ENCODE measurements around the gene TTR. TPM values are rescaled to one million over a fixed set of nuclear protein-coding genes. Genes with fewer than 3 reads are reported as not detected.

Gene TTR
- total and polyA plus RNA-seq, 2 of the 13 experiments (the other 11 are each of a cell fraction or from before 2014, with no cell fraction given), result 91.3 to 496 TPM

DNA sequence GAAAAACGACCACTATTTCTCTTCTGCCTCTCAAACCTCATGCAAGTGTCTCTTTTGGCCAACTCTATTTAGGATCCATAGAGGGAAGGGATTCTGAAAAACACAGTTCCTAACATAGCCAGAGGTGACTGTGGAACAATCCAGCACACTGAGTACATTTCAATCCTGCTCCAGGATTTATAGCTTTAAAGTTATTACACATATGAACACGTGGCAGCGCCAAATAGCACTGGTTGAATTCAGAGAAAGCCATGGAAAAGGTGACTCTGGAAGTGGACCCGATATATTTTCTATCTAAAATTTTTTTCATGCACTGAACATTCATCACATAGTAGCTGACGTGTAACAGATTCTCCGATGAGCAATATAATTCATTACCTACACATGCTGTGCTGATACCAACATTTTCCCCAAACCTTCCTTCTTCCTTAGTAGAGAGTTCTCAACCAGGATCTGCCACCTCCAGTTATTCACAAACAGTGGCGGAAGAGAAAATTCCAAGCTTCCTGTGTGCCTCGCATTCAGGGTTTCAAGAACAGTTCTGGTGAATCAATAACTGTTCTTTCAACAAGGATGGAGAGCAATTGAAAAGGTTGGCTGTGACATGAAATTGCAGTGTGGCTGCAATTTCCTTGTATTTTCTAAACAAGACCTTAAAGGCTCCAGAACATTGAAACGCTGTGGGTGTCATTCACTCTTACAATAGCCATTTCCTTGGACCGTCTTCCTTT, 25.7 kb upstream of the TTR start (continued):
- TF ChIP-seq, protein P1, sequence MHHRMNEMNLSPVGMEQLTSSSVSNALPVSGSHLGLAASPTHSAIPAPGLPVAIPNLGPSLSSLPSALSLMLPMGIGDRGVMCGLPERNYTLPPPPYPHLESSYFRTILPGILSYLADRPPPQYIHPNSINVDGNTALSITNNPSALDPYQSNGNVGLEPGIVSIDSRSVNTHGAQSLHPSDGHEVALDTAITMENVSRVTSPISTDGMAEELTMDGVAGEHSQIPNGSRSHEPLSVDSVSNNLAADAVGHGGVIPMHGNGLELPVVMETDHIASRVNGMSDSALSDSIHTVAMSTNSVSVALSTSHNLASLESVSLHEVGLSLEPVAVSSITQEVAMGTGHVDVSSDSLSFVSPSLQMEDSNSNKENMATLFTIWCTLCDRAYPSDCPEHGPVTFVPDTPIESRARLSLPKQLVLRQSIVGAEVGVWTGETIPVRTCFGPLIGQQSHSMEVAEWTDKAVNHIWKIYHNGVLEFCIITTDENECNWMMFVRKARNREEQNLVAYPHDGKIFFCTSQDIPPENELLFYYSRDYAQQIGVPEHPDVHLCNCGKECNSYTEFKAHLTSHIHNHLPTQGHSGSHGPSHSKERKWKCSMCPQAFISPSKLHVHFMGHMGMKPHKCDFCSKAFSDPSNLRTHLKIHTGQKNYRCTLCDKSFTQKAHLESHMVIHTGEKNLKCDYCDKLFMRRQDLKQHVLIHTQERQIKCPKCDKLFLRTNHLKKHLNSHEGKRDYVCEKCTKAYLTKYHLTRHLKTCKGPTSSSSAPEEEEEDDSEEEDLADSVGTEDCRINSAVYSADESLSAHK (CRISPR knock-in tag; IDR thresholded peaks at IDR 0.05; ENCODE audit: borderline replicate concordance), result no peak
- TF ChIP-seq, protein P2, sequence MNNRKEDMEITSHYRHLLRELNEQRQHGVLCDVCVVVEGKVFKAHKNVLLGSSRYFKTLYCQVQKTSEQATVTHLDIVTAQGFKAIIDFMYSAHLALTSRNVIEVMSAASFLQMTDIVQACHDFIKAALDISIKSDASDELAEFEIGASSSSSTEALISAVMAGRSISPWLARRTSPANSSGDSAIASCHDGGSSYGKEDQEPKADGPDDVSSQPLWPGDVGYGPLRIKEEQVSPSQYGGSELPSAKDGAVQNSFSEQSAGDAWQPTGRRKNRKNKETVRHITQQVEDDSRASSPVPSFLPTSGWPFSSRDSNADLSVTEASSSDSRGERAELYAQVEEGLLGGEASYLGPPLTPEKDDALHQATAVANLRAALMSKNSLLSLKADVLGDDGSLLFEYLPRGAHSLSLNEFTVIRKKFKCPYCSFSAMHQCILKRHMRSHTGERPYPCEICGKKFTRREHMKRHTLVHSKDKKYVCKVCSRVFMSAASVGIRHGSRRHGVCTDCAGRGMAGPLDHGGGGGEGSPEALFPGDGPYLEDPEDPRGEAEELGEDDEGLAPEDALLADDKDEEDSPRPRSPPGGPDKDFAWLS (CRISPR knock-in tag; IDR thresholded peaks at IDR 0.05; ENCODE audit: borderline replicate concordance), result no peak
- TF ChIP-seq KAT7 (CRISPR knock-in tag; IDR thresholded peaks at IDR 0.05; ENCODE audit: borderline replicate concordance) (0 out of 2 replicates have a peak, but pooled peaks have one; percentile 34), ZNF501 (CRISPR knock-in tag; IDR thresholded peaks at IDR 0.05) (no peak), ZNF432 (CRISPR knock-in tag; IDR thresholded peaks at IDR 0.05; ENCODE audit: borderline replicate concordance) (no peak), HDAC1 (CRISPR knock-in tag; IDR thresholded peaks at IDR 0.05) (no peak), GATAD1 (CRISPR knock-in tag; IDR thresholded peaks at IDR 0.05) (no peak), NR3C1 (CRISPR knock-in tag; IDR thresholded peaks at IDR 0.05) (no peak), ZSCAN20 (CRISPR knock-in tag; IDR thresholded peaks at IDR 0.05; ENCODE audit: borderline replicate concordance) (no peak), ZNF652 (CRISPR knock-in tag; IDR thresholded peaks at IDR 0.05; ENCODE audit: borderline replicate concordance, low read depth) (no peak), HES4 (CRISPR knock-in tag; IDR thresholded peaks at IDR 0.05; ENCODE audit: borderline replicate concordance) (no peak), ZNF598 (CRISPR knock-in tag; IDR thresholded peaks at IDR 0.05; ENCODE audit: borderline replicate concordance) (no peak), GPN1 (CRISPR knock-in tag; IDR thresholded peaks at IDR 0.05; ENCODE audit: borderline replicate concordance) (no peak), ZNF143 (CRISPR knock-in tag; IDR thresholded peaks at IDR 0.05) (no peak), MAF1 (CRISPR knock-in tag; IDR thresholded peaks at IDR 0.05; ENCODE audit: borderline replicate concordance) (no peak), IRF2 (CRISPR knock-in tag; IDR thresholded peaks at IDR 0.05) (0 out of 2 replicates have a peak, but pooled peaks have one; percentile 42), KMT2B (CRISPR knock-in tag; IDR thresholded peaks at IDR 0.05) (peak; percentile 4; the same call in 1 of the 2 replicates), HOXA3 (CRISPR knock-in tag; IDR thresholded peaks at IDR 0.05) (no peak), FOXC1 (CRISPR knock-in tag; IDR thresholded peaks at IDR 0.05; ENCODE audit: borderline replicate concordance) (no peak)
- TF ChIP-seq, protein P3, sequence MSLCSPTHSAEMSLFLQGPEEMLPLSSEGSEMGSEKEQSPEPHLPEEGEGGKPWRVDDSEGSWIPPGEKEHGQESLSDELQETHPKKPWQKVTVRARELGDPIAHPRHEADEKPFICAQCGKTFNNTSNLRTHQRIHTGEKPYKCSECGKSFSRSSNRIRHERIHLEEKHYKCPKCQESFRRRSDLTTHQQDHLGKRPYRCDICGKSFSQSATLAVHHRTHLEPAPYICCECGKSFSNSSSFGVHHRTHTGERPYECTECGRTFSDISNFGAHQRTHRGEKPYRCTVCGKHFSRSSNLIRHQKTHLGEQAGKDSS (CRISPR knock-in tag; IDR thresholded peaks at IDR 0.05; ENCODE audit: borderline replicate concordance, low read depth), result no peak
- TF ChIP-seq, protein P4, sequence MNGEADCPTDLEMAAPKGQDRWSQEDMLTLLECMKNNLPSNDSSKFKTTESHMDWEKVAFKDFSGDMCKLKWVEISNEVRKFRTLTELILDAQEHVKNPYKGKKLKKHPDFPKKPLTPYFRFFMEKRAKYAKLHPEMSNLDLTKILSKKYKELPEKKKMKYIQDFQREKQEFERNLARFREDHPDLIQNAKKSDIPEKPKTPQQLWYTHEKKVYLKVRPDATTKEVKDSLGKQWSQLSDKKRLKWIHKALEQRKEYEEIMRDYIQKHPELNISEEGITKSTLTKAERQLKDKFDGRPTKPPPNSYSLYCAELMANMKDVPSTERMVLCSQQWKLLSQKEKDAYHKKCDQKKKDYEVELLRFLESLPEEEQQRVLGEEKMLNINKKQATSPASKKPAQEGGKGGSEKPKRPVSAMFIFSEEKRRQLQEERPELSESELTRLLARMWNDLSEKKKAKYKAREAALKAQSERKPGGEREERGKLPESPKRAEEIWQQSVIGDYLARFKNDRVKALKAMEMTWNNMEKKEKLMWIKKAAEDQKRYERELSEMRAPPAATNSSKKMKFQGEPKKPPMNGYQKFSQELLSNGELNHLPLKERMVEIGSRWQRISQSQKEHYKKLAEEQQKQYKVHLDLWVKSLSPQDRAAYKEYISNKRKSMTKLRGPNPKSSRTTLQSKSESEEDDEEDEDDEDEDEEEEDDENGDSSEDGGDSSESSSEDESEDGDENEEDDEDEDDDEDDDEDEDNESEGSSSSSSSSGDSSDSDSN (CRISPR knock-in tag; IDR thresholded peaks at IDR 0.05), result no peak
- TF ChIP-seq, protein P5, sequence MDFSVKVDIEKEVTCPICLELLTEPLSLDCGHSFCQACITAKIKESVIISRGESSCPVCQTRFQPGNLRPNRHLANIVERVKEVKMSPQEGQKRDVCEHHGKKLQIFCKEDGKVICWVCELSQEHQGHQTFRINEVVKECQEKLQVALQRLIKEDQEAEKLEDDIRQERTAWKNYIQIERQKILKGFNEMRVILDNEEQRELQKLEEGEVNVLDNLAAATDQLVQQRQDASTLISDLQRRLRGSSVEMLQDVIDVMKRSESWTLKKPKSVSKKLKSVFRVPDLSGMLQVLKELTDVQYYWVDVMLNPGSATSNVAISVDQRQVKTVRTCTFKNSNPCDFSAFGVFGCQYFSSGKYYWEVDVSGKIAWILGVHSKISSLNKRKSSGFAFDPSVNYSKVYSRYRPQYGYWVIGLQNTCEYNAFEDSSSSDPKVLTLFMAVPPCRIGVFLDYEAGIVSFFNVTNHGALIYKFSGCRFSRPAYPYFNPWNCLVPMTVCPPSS (IDR thresholded peaks at IDR 0.05), result no peak

Measured in HepG2 (cell line).